SK-N-SH (cell line): ENCODE results near the gene ANKRD9. TPM values are rescaled to one million over a fixed set of nuclear protein-coding genes. Genes with fewer than 3 reads are reported as not detected.

ENCODE experiments used
- CTCF ChIA-PET: fragments of 300-600, 350-600 bp; formaldehyde crosslinking; extraction: SDS; loops from one replicate; lab custom pipeline; 2021; lab: Yijun Ruan, JAX
- POLR2A ChIA-PET: fragments of 350-600 bp; sonication (Branson Sonifier 250); formaldehyde crosslinking; extraction: SDS; loops from one replicate; lab custom pipeline; 2020; ENCODE audit warnings: antibody characterized with exemption, inconsistent platforms; lab: Yijun Ruan, JAX
- DNase-seq: peaks from one replicate; pipeline ENCODE4 v3.0.0; 2012
- H2AFZ ChIP-seq: fragments of 200-600 bp; sonication (generic); 2 replicates; pipeline ENCODE4 v1.8.1; 2016; ENCODE audit warnings: antibody characterized with exemption, mild to moderate bottlenecking, low read depth
- H3F3A ChIP-seq: fragments of 200-600 bp; sonication (generic); replicated peaks from 2 replicates; pipeline ENCODE3; 2016; ENCODE audit warnings: antibody characterized with exemption, mild to moderate bottlenecking; ENCODE audit not compliant: insufficient read depth
- H3K27ac ChIP-seq, 2 experiments: fragments of 200-500 bp in 1 of 2; fragments of 200-600 bp in 1 of 2; sonication (Bioruptor generic) in 1 of 2; sonication (generic), shearing (Covaris generic) in 1 of 2; 2 replicates each; pipeline versions ENCODE4 v1.5.1 to v1.6.1; 2014 to 2016; ENCODE audit warnings: low read depth in 2 of 2, inconsistent platforms in 1 of 2, low read length in 1 of 2, mild to moderate bottlenecking in 1 of 2, mixed read lengths in 1 of 2
- H3K27me3 ChIP-seq: fragments of 200-600 bp; sonication (generic), shearing (Covaris generic); 2 replicates; pipeline ENCODE4 v1.6.1; 2016; ENCODE audit warnings: mixed run types; ENCODE audit not compliant: insufficient read depth
- H3K36me3 ChIP-seq, 2 experiments: fragments of 200-500 bp in 1 of 2; fragments of 200-600 bp in 1 of 2; sonication (Bioruptor generic) in 1 of 2; sonication (generic) in 1 of 2; replicated peaks in 1 of 2; 2 replicates each; pipeline versions ENCODE3 to v1.5.1; 2014 to 2016; ENCODE audit warnings: low read length in 1 of 2, mild to moderate bottlenecking in 1 of 2; ENCODE audit not compliant: insufficient read depth in 2 of 2, control insufficient read depth in 1 of 2
- H3K4me1 ChIP-seq, 2 experiments: fragments of 200-500 bp in 1 of 2; fragments of 200-600 bp in 1 of 2; sonication (Bioruptor generic) in 1 of 2; sonication (generic), shearing (Covaris generic) in 1 of 2; 2 replicates each; pipeline versions ENCODE4 v1.5.1 to v1.6.1; 2014 to 2016; ENCODE audit warnings: low read depth in 1 of 2, low read length in 1 of 2, mixed run types in 1 of 2; ENCODE audit not compliant: insufficient read depth in 2 of 2, control insufficient read depth in 1 of 2
- H3K4me2 ChIP-seq: fragments of 200-600 bp; sonication (generic), shearing (Covaris generic); 2 replicates; pipeline ENCODE4 v1.6.1; 2017; ENCODE audit warnings: mixed run types
- H3K4me3 ChIP-seq, 2 experiments: fragments of 200-500 bp in 1 of 2; fragments of 200-600 bp in 1 of 2; sonication (Bioruptor generic) in 1 of 2; sonication (generic), shearing (Covaris generic) in 1 of 2; 2 replicates each; pipeline versions ENCODE4 v1.5.1 to v1.8.1; 2014 to 2016; ENCODE audit warnings: low read depth in 2 of 2, inconsistent platforms in 1 of 2, low read length in 1 of 2, mild to moderate bottlenecking in 1 of 2, mixed read lengths in 1 of 2, moderate library complexity in 1 of 2
- H3K79me2 ChIP-seq: fragments of 200-600 bp; sonication (generic); 2 replicates; pipeline ENCODE4 v1.8.1; 2017; ENCODE audit warnings: mild to moderate bottlenecking; ENCODE audit not compliant: insufficient read depth
- H3K9ac ChIP-seq: fragments of 200-600 bp; sonication (generic); 2 replicates; pipeline ENCODE4 v1.6.1; 2017; ENCODE audit warnings: mixed run types
- H3K9me2 ChIP-seq: fragments of 200-600 bp; sonication (generic); 2 replicates; pipeline ENCODE4 v1.6.1; 2017; ENCODE audit warnings: mixed run types
- H3K9me3 ChIP-seq: fragments of 200-600 bp; sonication (generic); 2 replicates; pipeline ENCODE4 v1.6.1; 2017; ENCODE audit warnings: mixed run types, mild to moderate bottlenecking, moderate library complexity
- H4K20me1 ChIP-seq: fragments of 200-600 bp; sonication (generic); 2 replicates; pipeline ENCODE4 v1.6.1; 2017; ENCODE audit warnings: mild to moderate bottlenecking, mixed run types; ENCODE audit not compliant: insufficient read depth
- ELF1 ChIP-seq: IDR thresholded peaks from 2 replicates; pipeline ENCODE4 v1.4.0; 2012
- EP300 ChIP-seq, 2 experiments: IDR thresholded peaks; 2 replicates each; pipeline versions ENCODE4 v1.4.0 to v1.6.1; 2012; ENCODE audit warnings: borderline replicate concordance in 1 of 2, low read depth in 1 of 2, low read length in 1 of 2
- EZH2phosphoT487 ChIP-seq: fragments of 200-600 bp; sonication (generic); IDR thresholded peaks from 2 replicates; pipeline ENCODE4 v1.6.1; 2017; ENCODE audit warnings: low read depth, mixed run types, mild to moderate bottlenecking, antibody characterized with exemption, moderate library complexity, borderline replicate concordance
- GABPA ChIP-seq: IDR thresholded peaks from 2 replicates; pipeline ENCODE4 v1.4.0; 2012; ENCODE audit warnings: low read depth, mild to moderate bottlenecking
- GATA2 ChIP-seq: sonication (generic); formaldehyde crosslinking; IDR thresholded peaks from 2 replicates; pipeline ENCODE4 v1.5.0; 2020; ENCODE audit warnings: mild to moderate bottlenecking, missing genetic modification reagents
- JUND ChIP-seq: IDR thresholded peaks from 2 replicates; pipeline ENCODE4 v1.4.0; 2012
- MEF2A ChIP-seq: IDR thresholded peaks from 2 replicates; pipeline ENCODE4 v1.4.0; 2012; ENCODE audit warnings: low read depth, borderline replicate concordance
- MXI1 ChIP-seq: IDR thresholded peaks from 2 replicates; pipeline ENCODE4 v1.6.1; 2012; ENCODE audit warnings: mild to moderate bottlenecking, low read depth, low read length, improper control_type of control experiment
- NFIC ChIP-seq: IDR thresholded peaks from 2 replicates; pipeline ENCODE4 v1.4.0; 2012; ENCODE audit warnings: borderline replicate concordance
- PBX3 ChIP-seq: IDR thresholded peaks from 2 replicates; pipeline ENCODE4; 2012
- POLR2AphosphoS5 ChIP-seq: IDR thresholded peaks from 2 replicates; pipeline ENCODE4 v1.6.1; 2012; ENCODE audit warnings: low read depth, low read length
- RAD21 ChIP-seq: IDR thresholded peaks from 2 replicates; pipeline ENCODE4 v1.6.1; 2012; ENCODE audit warnings: mild to moderate bottlenecking, low read length
- REST ChIP-seq: IDR thresholded peaks from 2 replicates; pipeline ENCODE4 v1.6.1; 2012; ENCODE audit warnings: mild to moderate bottlenecking, low read depth, low read length, moderate library complexity
- RFX5 ChIP-seq: IDR thresholded peaks from 2 replicates; pipeline ENCODE4 v1.6.1; 2012; ENCODE audit warnings: mild to moderate bottlenecking, improper control_type of control experiment, low read length
- RXRA ChIP-seq: IDR thresholded peaks from 2 replicates; pipeline ENCODE4 v1.4.0; 2012; ENCODE audit warnings: low read depth, mild to moderate bottlenecking, borderline replicate concordance
- SMC3 ChIP-seq: IDR thresholded peaks from 2 replicates; pipeline ENCODE4 v1.6.1; 2012; ENCODE audit warnings: low read depth, low read length, improper control_type of control experiment
- TCF12 ChIP-seq: IDR thresholded peaks from 2 replicates; pipeline ENCODE4 v1.4.0; 2012
- USF2 ChIP-seq: fragments of 150-350 bp; IDR thresholded peaks from 2 replicates; pipeline ENCODE4 v1.6.1; 2017; ENCODE audit warnings: antibody characterized with exemption, low read length, low read depth, borderline replicate concordance
- YY1 ChIP-seq: IDR thresholded peaks from 2 replicates; pipeline ENCODE4 v1.4.0; 2012; ENCODE audit warnings: low read depth, mild to moderate bottlenecking
- ZBTB33 ChIP-seq: IDR thresholded peaks from 2 replicates; pipeline ENCODE4 v1.4.0; 2012; ENCODE audit warnings: low read depth, borderline replicate concordance
- WGBS: methylation state at CpG from one replicate; pipeline ENCODE4 v1.1.6; 2017; ENCODE audit warnings: low lambda C conversion rate; 5-methylcytosine and 5-hydroxymethylcytosine counted together
- polyA plus RNA-seq, 3 experiments: library from polyadenylated mRNA; depleted of rRNA; stranded (reverse); fragments of >200 nt; gene quantifications; 2 replicates each; pipeline ENCODE4 v1.2.3, GENCODE V29; 2012

ANKRD9 gene
- polyA plus RNA-seq, 1 of the 3 experiments (the other 2 are of a cell fraction), result 21.3 TPM

- 80% methylated on average over 12 of the region's 12 CpGs for WGBS
- POLR2A ChIA-PET, result no interaction called here
- H2AFZ ChIP-seq, result peak overlapping the region; percentile 89
- peaks cover 0 to 12% of the 10 kb centered on the region in 2 experiments; a peak in 2 of 4 replicates for H3K4me1 ChIP-seq
- H3K27me3 ChIP-seq, result no peaks in the 10 kb centered on the region
- H3K27ac ChIP-seq, result peak overlapping the region in 1 of 2 experiments; percentile 63; a peak in 2 of 4 replicates
- peak overlapping the region; percentile 79 for H3K4me2 ChIP-seq
- H3F3A ChIP-seq, result peaks cover 8% of the 10 kb centered on the region
- CTCF ChIA-PET, result interaction anchor here (1.2 to 2.5 kb wide), 3 partner anchors 9 to 137 kb away, joined by 3 to 10 read pairs (median 4); no protein-coding TSS in a partner anchor
- no peaks in the 10 kb centered on the region for H4K20me1 ChIP-seq
- no peak for DNase-seq
- no peaks in the 10 kb centered on the region for H3K79me2 ChIP-seq
- H3K9me2 ChIP-seq, result no peaks in the 10 kb centered on the region
- peak overlapping the region; percentile 63; the same call in 1 of the 2 replicates for H3K9ac ChIP-seq
- peak overlapping the region in 1 of 2 experiments; percentile 69; a peak in 1 of 4 replicates for H3K4me3 ChIP-seq
- TF ChIP-seq RAD21, result no peak
- no peak for TF ChIP-seq RXRA
- no peak for TF ChIP-seq POLR2AphosphoS5
- no peak for TF ChIP-seq YY1
- TF ChIP-seq GATA2 (CRISPR knock-in tag), result no peak
- TF ChIP-seq TCF12, result no peak
- TF ChIP-seq ELF1, result no peak
- TF ChIP-seq GABPA, result no peak
- no peak for TF ChIP-seq SMC3
- no peak for TF ChIP-seq EZH2phosphoT487
- no peak for TF ChIP-seq RFX5
- TF ChIP-seq USF2, result no peak
- TF ChIP-seq PBX3, result no peak
- no peak for TF ChIP-seq MEF2A
- no peak for TF ChIP-seq MXI1
- no peak for TF ChIP-seq NFIC
- TF ChIP-seq REST, result no peak
- no peak for TF ChIP-seq JUND
- TF ChIP-seq ZBTB33, result no peak
- no peak for TF ChIP-seq EP300 (IDR thresholded peaks at IDR 0.05; ENCODE audit: borderline replicate concordance in 1 of 2, low read depth in 1 of 2, low read length in 1 of 2)
- H3K9me3 ChIP-seq, result no peaks in the 10 kb centered on the region
- H3K36me3 ChIP-seq, result no peaks in the 10 kb centered on the region
Observed at GRCh38 chr14:102525929-102526497, 16.4 kb upstream of the ANKRD9 start.
